ENCODE data around the gene LHX6. TPM values are rescaled to one million over a fixed set of nuclear protein-coding genes. Genes with fewer than 3 reads are reported as not detected.

Gene LHX6
- total RNA-seq, 1 donor from 2014 or later: 5.7 TPM

DNA sequence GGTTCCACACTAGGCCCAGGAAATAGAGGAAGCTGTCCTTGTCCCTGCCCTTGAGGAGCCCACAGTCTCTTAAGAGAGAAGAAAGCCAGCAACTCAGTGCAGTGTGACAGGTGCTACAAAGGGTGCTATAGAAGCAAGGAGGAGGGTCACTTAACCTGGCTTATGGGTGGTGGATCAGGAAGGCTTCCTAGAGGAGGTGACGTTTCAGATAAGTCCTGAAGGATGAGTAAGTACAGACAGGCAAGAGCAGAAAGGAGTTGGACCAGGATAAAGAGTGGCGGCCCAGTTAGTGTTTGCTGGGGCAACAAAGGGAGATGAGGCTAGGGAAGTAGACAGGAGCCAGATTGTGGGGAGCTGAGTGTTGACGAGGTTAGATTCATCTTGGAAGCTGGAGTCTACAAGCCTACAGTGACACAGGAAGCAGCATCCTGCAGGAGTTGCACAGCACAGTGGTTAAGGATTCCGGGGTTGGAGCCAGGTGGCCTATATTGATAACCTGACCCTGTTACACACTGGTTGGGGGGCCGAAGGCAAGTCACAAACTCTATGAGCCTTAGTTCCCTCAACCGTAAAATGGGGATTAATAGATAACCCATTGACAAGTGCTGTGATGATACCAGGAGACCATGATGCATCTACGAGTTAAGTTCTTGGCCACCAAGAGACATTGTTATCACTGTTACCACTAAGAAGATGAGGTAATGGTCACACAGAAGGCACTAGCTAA lies 5.4 kb upstream of the LHX6 start:
- DNase-seq (ENCODE audit: low spot score): no peak

DNA sequence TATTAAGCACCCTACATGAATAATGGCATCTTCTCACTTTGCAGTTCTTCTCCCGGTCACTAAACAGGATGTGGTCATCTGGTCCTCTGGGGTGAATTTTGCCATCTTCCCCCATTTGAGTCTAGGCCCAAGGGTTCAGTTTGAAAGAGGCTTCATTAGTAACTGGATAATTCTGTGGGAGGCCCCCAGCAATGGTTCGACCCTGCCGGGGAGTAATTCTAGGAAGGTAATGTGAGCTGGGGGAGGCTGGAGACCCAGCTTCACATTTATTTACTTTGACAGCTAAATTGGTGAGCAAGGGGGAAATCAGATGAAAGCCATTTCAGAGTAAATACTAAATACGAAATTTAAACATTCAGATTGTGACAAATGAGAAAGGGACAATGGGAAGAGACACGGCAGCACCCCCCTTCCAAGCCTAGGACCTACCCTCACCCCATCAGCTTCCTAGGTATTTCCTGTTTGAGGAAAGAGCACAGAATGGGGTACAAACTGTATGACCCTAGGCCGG lies 4.1 kb upstream of the LHX6 start:
- no peak for DNase-seq (ENCODE audit: low spot score)

DNA sequence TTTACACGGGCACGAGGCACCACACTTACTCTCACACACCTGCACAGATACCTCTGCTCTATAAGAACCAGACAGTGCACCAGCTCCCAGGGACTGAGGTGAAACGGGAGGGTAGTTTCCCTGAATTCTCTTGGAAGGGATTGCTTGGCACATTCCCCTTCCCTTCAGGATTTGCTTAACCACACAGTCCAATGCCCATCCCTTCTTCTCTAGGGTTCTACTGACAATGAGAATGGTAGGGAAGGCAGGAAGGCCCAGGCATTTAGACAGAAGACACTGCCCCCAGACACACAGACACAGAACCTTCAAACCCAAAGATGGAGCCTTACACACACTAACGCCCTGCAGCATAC lies 704 bp upstream of the LHX6 start:
- DNase-seq (ENCODE audit: low spot score): no peak

DNA sequence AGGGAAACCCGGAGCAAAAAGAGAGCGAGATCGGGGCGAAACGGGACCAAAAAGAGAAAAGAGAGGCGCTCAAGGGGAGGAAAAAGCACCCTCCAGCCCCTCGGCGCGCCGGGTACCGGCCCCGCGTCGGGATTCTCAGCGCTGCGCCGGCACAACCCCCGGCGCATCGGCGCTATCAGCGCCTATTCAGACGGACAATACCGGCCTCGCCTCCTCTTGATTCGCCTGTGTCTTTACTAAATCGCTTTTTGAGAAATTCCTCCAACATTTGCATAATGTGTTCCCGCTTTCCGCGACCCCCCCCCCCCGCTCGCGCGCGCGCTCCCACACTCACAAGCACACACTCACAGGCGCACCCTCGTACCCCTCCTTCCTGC lies 578 bp downstream of the LHX6 start:
- no peak for DNase-seq (ENCODE audit: low spot score)

DNA sequence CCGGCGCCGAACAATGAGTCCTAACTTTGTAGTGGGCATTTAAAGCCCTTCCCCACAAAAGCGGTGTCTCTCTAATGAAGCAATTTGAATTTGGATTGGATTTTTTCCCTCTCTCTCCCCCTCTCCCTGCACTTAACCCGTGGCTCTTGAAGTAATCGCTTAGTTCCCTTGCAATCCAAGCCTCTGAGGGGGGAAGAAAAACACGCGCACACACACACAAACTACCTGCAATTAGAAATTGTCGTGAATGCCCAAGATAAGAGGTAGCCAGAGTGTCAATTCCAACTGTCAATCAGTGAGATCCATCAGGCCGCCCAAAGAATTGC lies 1.2 kb downstream of the LHX6 start:
- DNase-seq (ENCODE audit: low spot score): no peak

DNA sequence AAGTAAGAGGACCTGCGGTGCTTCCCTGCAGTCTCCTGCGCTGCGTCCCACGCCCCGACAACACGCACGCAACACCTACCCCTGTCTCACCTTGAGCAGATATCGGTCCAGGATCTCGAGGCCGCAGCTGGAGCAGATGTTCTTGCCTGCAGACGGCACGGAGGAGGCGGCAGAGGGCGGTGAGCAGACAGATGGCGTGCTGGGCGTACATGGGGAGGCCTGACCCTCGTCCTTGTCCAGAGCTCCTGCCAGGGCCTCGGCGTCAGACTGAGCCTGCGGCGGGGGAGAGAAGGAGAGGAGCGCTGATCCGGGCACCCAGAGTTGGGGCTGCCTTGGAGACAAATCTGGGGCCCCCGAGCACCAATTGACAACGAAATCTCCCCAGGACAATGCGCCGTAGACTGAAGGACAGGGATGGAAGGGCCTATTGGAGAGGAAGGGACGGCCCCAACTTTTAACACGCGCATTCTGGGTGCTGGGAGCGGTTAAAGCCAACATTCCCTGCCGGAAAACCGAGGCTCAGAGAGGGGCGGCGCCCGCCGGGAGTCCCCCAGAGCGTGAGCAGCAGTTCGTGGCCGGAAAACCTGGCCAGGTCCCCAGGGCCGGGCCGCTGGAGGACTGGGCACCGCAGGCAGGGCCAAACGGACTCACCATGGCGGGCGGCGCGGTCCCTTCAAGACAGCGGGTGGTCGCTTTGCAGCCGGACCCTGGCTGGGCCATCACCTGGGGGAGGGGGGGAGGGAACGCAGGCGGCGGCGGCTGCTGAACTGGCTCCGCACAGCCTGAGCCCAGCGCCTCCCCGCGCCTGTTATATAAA lies 1.8 kb downstream of the LHX6 start:
- DNase-seq (ENCODE audit: low spot score): no peak

DNA sequence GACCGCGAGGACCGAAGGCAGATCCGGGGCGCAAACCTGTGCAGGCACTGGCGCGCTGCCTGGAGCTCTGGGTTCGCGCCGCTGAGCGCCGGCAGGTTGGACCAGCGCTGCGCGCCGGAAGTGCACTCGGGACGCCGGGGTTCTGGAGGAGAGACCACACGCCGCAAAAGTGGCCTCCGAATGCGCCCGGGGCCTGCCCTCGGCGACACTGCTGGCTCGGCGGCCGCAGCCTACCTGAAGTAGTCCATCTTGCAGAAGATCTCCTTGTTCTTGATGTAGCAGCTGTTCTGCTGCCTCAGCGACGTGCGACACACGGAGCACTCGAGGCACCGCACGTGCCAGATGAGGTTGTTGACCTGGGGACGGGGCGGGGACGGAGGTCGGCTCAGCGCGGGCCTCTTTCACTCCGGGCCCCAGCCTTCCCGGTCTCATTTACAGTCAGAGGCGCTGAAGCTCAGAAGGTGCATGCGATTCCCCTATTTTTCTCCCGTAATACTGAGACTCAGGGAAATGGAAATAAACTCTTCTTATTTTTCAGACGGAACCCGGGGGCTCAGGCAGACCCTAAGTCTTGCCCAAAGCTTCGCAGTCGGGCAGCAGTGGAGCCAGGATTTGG lies 2.5 kb downstream of the LHX6 start:
- DNase-seq (ENCODE audit: low spot score): no peak

DNA sequence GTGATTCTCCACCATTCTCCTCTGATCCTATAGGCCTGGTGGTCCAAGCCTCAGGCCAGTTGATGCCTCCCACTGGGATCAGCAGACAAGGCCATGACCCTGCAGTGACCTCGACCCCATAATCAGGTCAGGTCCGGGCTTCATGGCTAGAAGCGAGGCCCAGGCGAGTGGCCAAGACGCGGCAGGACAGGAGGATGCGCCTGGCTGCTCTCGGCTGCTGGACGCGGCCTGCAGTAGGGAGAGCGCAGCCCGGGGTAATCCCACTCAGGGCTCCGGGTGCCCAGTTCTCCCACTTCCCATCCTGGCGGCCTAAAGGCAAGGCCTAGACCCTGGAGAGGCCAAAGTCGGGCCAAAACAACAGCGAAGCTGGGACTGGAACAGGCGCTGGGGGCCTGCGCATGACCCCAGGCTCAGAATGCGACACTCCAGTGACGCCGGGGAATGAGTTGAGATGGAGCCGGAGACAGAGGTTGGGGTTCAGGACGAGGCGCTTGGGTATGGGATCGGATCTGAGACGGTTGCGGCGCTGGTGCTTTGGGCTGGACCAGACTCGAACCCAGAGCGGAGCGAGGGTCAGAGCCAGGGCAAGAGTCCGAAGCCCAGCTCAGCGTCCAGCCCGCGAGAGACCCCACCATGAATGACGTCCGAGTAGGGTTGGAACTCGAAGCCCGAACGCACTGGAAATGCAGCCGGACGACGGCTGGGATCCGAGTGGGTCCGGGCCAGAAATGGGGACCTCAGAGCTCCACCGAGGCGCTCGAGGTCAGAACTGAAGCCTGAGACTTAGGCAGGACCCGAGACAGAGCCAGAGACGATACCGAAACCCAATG lies 3.2 kb downstream of the LHX6 start:
- no peak for DNase-seq (ENCODE audit: low spot score)

DNA sequence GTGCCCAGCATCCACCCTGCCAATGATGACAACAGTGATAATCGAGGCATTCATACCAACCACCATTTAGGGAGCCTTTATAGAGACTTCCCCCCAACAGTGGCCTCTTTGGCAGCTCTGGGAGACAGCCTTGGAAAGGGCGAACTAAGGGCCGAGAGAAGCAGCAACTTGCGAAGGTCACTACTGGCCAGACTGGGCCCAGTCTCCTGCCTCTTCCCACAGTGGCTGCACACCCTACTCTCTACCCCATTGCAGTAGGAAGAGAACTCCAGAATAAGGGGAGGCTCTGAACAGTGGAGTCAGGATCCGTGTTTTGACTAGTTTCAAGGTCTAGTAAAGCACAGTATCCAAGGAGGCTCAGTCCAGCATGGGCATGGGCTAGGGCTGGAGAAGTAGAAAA lies 5.3 kb downstream of the LHX6 start:
- no peak for DNase-seq (ENCODE audit: low spot score)

DNA sequence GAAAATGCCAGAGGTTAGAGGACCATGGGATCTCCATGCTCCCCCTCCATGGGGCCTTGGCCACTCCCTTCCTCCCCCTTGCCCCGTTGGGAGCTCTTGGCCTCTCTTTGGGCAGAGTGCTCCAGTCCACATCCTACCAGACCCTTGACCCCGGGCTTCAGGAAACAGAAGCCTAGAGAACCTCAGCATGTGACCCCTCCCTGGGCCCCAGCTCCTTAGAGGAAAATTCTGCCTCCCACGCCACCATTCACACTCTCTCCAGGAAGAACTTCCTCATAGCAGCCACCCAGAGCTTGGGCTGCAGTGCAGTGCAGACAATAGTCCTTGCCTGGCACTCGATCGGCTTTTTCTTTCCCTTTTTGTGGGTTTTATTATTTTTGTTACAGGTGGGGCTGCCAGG lies 6.0 kb downstream of the LHX6 start:
- DNase-seq (ENCODE audit: low spot score): no peak

DNA sequence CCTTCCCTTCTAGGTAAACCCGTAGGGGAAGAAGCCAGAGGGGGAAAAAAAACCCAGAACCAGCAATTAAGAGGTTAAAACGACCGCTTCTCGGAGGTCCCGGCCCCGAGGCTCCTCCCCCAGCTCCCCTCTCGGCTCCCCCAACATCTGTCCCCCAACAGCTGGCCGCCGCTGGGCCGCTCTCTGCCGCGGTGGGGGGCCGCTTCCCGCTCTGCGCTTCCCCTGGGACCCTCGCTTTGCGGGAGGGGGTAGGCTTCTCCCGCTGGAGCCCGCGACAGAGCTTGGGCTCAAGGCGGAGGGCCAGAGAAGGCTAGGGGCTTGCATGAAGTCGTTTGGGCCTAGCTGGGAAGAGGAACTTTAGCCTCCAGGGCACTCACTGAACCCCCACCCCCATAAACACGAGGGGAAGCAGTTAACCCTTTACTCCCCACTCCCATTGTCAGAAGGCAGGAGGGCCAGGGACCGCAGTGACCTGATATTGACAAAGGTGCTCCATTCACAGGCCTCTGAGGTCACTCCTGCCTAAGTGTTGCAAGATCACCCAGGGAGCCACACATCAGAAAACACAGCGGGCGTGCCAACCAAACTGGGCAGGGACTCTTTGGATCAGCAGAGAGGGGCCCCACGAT lies 7.5 kb downstream of the LHX6 start:
- DNase-seq (ENCODE audit: low spot score): no peak

DNA sequence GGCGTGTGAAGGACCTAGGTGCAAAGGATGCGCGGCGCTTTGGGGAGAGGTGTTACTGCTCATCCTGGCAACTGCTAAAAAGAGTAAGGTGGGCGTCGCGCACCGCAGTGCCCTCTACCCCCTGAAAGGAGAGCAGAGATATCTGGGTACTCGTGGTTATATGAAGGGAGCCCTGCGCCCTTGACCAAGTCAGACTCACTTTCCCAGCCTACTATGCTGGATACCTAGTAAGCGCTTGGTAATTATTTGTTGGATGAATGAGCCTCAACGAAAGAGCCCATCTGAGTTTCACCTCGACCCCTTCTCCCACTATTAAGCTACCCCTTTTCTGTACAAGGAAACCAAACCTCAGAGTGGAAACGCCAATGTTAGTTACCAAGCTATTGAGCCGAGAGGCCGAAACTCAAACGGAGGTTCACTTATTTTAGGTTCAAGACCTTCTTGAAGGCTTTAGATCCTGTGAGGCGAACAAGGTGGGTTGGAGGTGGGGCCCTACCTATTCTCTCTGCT lies 8.0 kb downstream of the LHX6 start:
- no peak for DNase-seq (ENCODE audit: low spot score)

DNA sequence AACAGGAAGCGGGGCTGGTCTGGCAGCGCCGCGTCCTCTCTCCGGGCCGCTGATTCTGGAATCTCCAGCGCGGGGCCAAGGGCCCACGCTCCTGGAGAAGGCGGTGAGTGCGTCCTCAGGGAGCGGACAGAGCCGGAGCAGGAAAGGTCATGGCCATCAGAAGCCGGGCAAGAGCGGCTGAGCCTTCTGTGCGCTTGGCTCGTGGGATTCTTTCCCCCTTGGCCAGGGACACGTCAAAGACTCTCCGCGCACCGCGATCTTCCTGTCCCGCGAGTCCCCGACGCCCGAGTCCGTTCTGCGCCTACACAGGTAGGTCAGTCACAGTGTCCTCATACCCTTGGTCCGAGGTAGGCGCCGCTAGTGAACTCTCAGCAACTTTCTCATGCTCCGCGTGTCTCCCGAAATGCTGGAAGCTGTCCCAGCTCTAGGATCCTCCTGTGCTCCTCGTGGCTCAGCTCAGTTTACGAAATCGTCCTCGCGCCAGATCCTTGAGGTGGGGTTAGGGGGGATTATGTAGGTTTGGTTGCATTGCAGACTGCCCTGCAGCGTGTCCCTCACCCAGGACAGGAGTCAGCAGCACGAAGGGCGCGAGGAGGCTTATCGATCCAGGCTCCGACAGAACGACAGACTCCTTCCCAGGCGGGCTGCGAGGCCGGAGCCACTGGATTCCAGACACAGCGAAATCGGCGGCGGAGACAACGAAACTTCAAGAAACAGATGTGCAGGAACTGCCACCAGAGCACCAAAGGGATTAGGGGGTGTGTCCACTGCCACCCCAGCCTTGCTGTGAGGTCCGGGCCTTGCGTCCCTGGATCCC lies 8.7 kb downstream of the LHX6 start:
- DNase-seq (ENCODE audit: low spot score): no peak

DNA sequence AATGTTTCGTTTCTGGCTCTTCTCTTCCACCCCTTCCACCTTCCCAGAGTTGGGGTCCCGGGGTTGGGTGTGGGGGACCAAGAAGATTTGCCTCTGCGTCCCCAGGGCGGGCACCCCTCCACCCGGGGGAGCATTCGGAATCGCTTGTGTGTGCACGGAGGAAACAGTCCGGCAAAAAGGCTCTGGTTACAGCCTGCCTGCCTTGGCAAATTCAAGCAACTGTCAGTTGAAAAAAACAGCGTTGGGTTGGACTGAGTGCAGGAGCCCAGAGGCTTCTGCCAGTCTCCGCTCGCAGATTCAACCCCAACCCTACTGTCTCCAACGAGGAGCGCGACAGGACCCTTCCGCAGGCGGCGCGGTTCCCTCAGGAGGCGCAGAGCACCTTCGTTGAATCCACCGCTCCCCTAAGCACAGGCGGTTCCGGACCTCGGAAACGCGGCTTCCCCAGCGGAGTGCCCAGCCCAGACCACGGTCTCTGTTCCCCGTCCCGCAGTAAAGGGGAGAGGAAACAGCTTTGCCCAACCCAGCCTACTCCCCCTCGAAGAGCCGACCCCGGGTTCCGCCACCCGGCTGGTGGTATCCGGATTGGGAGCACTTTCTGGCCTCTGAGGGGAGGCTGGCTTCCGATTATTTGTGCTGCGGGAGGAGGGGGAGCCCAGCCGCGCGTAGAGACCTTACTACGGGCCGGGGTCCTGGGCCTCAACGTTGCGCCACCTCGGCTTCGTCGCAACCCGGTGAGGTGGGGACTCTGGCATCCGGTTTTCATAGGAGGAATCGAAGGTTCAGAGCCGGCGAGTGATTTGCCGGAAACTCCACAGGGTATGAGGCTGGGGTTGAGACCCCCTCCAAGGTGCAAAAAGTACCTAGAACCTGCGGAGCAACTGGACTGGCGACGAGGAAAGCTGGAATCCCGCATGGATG lies 9.6 kb downstream of the LHX6 start:
- no peak for DNase-seq (ENCODE audit: low spot score)

DNA sequence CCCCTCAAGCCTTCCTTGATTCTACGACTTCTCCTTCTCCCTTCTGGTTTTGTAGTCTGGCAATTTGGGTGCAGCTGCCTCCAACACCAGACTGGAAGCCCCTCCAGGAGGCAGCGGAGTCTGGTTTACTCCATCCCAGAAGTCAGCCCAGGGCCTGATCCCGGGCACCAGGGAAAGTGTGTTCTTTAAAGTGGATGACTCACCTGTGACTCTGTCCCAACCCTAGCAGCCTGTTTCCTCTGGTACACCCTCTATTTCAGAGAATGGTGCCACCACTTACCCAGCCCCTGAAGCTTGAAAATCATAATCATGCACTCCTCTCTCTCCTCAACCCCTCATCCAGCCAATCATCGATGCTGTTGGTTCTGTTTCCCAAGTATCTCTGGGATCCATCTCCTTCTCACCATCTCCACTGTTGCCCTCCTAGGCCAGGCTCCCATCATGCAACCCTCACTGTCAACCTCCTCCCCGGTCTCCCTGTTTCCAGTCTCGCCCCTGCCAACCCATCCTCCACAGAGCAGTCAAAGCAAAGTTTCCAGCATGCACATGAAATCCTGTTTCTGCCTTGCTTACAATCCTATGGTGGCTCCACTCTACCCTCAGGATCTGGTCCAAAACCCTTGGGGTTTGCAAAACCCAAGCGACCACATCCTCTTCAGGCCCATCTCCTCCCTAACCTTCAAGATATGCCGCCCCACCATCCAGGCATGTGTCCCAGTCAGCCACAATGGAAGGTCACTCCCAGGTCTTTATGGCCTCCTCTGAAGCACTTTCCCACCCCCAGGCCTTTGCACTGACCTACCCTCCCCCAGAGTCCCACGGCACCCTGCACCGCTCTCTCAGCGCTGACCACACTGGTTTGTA lies 10.5 kb downstream of the LHX6 start:
- DNase-seq (ENCODE audit: low spot score): no peak

DNA sequence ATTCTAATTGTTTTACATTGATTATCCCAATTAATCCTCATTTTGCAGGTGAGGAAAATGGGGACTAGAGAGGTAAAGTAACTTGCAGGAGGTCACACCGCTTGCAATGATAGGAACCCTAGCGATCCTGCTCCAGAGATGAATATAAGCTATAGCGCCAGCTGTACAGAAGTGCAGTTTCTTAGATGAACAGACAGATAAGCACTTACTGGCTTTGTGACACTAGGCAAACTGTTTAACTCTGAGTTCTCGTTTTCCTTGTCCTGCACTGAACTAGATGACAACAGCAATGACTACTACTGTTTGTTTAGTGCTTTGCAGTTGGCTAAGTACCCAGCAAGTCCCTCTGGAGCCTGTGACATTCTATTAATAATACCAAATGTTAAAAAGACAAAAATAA lies 11.1 kb downstream of the LHX6 start:
- no peak for DNase-seq (ENCODE audit: low spot score)

DNA sequence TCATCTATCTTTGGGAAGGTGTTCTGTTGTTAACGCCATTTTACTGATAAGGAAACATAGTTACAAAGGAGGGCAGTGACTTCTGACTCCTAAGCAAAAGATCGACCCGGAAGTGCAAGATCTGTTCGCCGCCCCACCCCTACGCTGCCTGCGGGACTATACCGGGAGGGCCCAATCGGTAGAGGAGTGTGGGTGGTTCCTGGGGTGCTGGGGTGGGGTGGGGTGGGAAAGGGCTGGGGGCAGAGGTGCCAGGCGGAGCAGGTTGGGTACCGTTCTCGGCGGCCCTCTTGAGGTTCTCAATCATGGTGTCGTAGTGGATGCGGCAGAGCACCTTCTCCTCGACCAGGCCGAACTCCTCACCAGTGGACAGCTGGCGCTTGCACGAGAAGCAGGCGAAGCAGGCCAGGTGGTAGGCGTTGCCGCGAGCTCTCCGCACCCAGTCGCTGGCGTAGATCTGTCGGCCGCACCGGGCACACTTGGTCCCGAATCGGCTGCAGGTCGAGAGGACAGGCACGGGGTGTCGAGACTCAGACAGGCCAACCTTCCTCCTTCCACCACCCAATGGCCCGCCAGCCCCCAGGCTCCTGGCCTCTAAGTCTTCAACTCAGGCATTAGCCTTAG lies 11.8 kb downstream of the LHX6 start:
- no peak for DNase-seq (ENCODE audit: low spot score)
